ENCODE data around the gene FAM184B.
A peak's percentile ranks its signal among the peaks of the same experiment; 100 is the strongest.

The FAM184B gene

DNA sequence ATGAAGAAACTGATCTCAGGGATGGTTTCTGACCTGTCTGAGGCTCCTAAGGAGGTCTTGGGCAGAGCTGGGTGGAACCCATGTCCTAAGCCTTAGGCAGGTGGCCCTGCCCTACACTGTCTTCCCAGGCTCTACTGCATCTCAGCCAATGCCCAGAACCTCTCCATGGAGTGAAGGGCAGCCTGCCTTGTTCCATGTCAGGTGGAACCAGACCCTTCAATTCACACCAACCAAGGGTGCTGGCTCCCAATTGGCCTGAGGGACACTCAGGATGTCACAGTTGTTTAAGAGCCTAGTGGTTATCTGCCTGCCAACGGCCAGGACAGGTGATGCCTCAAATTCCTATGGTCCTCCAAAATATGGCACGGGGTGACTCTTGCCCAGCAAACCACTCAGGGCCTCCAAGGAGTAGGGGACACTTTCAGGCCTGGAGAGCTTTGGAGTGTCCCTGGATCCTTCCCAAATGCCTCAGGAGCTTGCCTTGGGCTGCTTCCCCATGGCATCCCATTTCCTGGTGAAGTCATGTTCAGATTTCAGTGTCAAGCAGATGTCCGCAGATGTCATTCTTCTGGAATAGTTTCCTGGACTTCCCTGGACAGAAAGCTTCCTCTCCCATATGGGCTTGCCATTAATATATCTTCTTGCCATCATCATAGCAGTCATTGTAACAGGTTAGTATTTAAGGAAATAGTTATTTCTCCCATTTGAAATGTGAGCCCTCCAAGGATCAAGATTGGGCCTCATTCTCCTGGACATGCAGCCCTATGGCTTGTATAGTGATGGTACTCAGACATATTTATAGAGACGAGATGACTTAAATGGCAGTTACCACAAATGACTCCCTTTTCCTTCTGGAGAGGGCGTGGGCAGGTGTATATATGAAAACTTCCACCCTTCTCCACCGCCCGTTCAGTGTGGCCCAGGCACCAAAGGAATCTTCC lies 99.9 kb downstream of the FAM184B start:
- POLR2A ChIA-PET: no interaction called here
- no peaks in the 10 kb centered on the region for H3K27me3 ChIP-seq (replicated peaks in 2 of 5; ENCODE audit: control insufficient read depth in 4 of 5, insufficient read depth in 5 of 5, low read length in 4 of 5)
- WGBS (ENCODE audit: insufficient coverage): 64% methylated on average over 3 of the region's 7 CpGs
- CTCF ChIA-PET: interaction anchor here (1.2 kb wide), 1 partner anchor 12 kb away, joined by 4 read pairs; no protein-coding TSS in a partner anchor
- H3K4me1 ChIP-seq (ENCODE audit: control extremely low read depth in 1 of 4, control insufficient read depth in 4 of 4, insufficient read depth in 4 of 4, low read length in 3 of 4): peaks cover 0 to 4% (median 0%) of the 10 kb centered on the region in 4 experiments
- no peaks in the 10 kb centered on the region for H3K9me3 ChIP-seq (ENCODE audit: control extremely low read depth in 1 of 5, control insufficient read depth in 4 of 5, insufficient read depth in 2 of 5, low read depth in 1 of 5, low read length in 4 of 5)
- DNase-seq: no peak
- H3K27ac ChIP-seq (ENCODE audit: insufficient read depth in 1 of 2, low read depth in 1 of 2, low read length in 2 of 2, poor library complexity in 1 of 2, severe bottlenecking in 2 of 2): no peak overlapping the region
- no peaks in the 10 kb centered on the region for H3K36me3 ChIP-seq (ENCODE audit: control insufficient read depth in 4 of 4, insufficient read depth in 4 of 4, low read length in 3 of 4)
- no peak overlapping the region for H3K4me3 ChIP-seq (ENCODE audit: control insufficient read depth in 1 of 7, extremely low read depth in 1 of 7, insufficient read depth in 4 of 7, low read depth in 2 of 7, low read length in 6 of 7)

DNA sequence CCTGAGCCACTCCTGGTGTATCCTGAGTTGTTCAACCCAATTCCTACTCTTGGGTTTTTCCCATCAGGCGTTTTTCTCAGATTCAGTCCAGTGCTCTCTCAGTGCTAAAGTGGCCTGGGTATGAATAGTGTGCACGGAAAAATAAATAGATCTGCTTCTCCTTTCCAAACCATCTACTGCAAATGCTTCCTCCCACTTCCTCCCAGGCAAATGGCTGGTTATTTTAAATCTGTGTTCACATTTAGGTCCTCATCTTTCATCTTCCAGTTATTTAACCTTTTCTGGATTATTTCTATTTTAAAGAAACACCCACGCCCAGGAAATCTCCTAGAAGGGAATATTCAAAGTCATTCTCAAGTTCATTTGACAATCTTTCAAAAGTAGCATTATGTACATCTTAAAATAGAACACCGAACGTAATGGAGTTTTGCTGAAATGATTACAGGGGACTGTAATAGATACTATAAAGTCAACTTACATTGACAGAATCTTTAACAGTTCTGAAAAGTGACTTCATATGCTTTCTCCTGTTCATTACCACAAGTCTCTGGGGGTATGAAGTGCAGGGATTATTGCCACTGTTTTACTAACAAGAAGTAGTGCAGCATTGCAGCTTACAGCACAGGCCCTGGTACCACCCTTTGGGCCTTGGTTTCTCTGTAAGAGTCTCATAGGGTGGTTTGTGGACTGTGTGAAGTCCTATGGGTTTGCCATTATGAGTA lies 100.7 kb downstream of the FAM184B start:
- no peak overlapping the region for H3K27ac ChIP-seq (ENCODE audit: insufficient read depth in 1 of 2, low read depth in 1 of 2, low read length in 2 of 2, poor library complexity in 1 of 2, severe bottlenecking in 2 of 2)
- H3K4me3 ChIP-seq (ENCODE audit: control insufficient read depth in 1 of 7, extremely low read depth in 1 of 7, insufficient read depth in 4 of 7, low read depth in 2 of 7, low read length in 6 of 7): no peak overlapping the region
- CTCF ChIA-PET: no interaction called here
- no peaks in the 10 kb centered on the region for H3K27me3 ChIP-seq (replicated peaks in 2 of 5; ENCODE audit: control insufficient read depth in 4 of 5, insufficient read depth in 5 of 5, low read length in 4 of 5)
- H3K36me3 ChIP-seq (ENCODE audit: control insufficient read depth in 4 of 4, insufficient read depth in 4 of 4, low read length in 3 of 4): no peaks in the 10 kb centered on the region
- H3K4me1 ChIP-seq (ENCODE audit: control extremely low read depth in 1 of 4, control insufficient read depth in 4 of 4, insufficient read depth in 4 of 4, low read length in 3 of 4): peaks cover 0 to 4% (median 0%) of the 10 kb centered on the region in 4 experiments
- POLR2A ChIA-PET: no interaction called here
- no CpG with 5 or more reads among the region's 5 CpGs for WGBS (ENCODE audit: insufficient coverage)
- DNase-seq: no peak
- H3K9me3 ChIP-seq (ENCODE audit: control extremely low read depth in 1 of 5, control insufficient read depth in 4 of 5, insufficient read depth in 2 of 5, low read depth in 1 of 5, low read length in 4 of 5): no peaks in the 10 kb centered on the region

DNA sequence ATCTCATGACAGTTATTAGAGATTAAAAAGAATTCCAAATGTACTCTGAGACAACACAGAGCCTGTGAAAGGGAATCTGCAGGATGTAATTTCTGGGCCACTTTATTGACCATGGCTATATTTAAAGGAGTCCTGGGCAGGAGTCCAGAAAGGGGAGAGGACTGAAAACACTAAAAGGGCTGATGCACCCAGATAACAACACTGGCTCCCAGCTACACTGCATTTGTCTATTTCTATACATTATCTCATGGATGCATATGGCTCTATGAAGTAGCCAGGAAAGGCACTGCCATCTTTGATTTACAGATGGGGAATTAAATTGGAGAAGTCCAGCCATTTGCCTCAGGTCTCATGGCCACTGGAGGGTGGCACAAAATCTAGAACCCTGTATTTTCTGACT lies 111.0 kb downstream of the FAM184B start:
- H3K36me3 ChIP-seq (ENCODE audit: control insufficient read depth in 4 of 4, insufficient read depth in 4 of 4, low read length in 3 of 4): no peaks in the 10 kb centered on the region
- peak in 1 of 3 donors; percentile 4 for DNase-seq
- H3K9me3 ChIP-seq (ENCODE audit: control extremely low read depth in 1 of 5, control insufficient read depth in 4 of 5, insufficient read depth in 2 of 5, low read depth in 1 of 5, low read length in 4 of 5): peaks cover 0 to 8% (median 2%) of the 10 kb centered on the region in 5 experiments
- H3K27ac ChIP-seq (ENCODE audit: insufficient read depth in 1 of 2, low read depth in 1 of 2, low read length in 2 of 2, poor library complexity in 1 of 2, severe bottlenecking in 2 of 2): no peak overlapping the region
- H3K4me1 ChIP-seq (ENCODE audit: control extremely low read depth in 1 of 4, control insufficient read depth in 4 of 4, insufficient read depth in 4 of 4, low read length in 3 of 4): peaks cover 0 to 7% (median under 1%) of the 10 kb centered on the region in 4 experiments
- H3K4me3 ChIP-seq (ENCODE audit: control insufficient read depth in 1 of 7, extremely low read depth in 1 of 7, insufficient read depth in 4 of 7, low read depth in 2 of 7, low read length in 6 of 7): no peak overlapping the region
- ChIA-PET POLR2A (no interaction called here), CTCF (interaction anchor here (2.6 kb wide), 1 partner anchor 10 kb away, joined by 7 read pairs; no protein-coding TSS in a partner anchor)
- no peaks in the 10 kb centered on the region for H3K27me3 ChIP-seq (replicated peaks in 2 of 5; ENCODE audit: control insufficient read depth in 4 of 5, insufficient read depth in 5 of 5, low read length in 4 of 5)

DNA sequence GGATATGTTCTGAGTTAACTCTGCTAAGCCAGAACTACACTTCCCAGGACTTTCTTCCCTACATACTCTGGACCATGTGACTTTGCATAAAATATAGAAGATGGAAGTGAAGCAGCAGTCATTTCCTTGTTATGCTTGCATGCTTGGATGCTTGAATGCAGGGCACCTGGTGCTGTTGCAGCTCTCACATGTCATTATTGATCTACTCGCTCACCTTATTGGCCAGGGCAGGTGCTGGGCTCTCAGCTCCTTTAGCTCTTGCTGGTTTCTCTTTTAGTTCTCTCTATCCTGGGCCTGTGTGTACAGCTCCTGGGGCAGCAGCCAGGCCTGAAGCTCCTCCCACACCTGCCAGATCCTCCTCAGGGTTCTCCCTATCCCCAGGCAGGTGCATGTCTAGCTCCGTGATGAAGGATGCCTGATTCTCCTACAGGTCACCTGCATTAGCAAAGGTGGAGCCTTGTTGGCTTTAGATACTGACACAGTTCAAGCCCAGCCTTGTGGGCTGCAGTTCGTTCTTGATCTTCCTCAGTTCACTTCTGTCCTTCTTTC lies 113.7 kb downstream of the FAM184B start:
- Histone ChIP-seq H3K9me3 (ENCODE audit: control extremely low read depth in 1 of 5, control insufficient read depth in 4 of 5, insufficient read depth in 2 of 5, low read depth in 1 of 5, low read length in 4 of 5) (peaks cover 0 to 6% (median 2%) of the 10 kb centered on the region in 5 experiments), H3K36me3 (ENCODE audit: control insufficient read depth in 4 of 4, insufficient read depth in 4 of 4, low read length in 3 of 4) (no peaks in the 10 kb centered on the region), H3K4me1 (ENCODE audit: control extremely low read depth in 1 of 4, control insufficient read depth in 4 of 4, insufficient read depth in 4 of 4, low read length in 3 of 4) (peaks cover 4 to 24% (median 9%) of the 10 kb centered on the region in 4 experiments), H3K27ac (ENCODE audit: insufficient read depth in 1 of 2, low read depth in 1 of 2, low read length in 2 of 2, poor library complexity in 1 of 2, severe bottlenecking in 2 of 2) (no peak overlapping the region), H3K27me3 (replicated peaks in 2 of 5; ENCODE audit: control insufficient read depth in 4 of 5, insufficient read depth in 5 of 5, low read length in 4 of 5) (no peaks in the 10 kb centered on the region), H3K4me3 (ENCODE audit: control insufficient read depth in 1 of 7, extremely low read depth in 1 of 7, insufficient read depth in 4 of 7, low read depth in 2 of 7, low read length in 6 of 7) (no peak overlapping the region)
- 88% methylated on average over 2 of the region's 3 CpGs for WGBS (ENCODE audit: insufficient coverage)
- ChIA-PET POLR2A (no interaction called here), CTCF (no interaction called here)
- no peak for DNase-seq

DNA sequence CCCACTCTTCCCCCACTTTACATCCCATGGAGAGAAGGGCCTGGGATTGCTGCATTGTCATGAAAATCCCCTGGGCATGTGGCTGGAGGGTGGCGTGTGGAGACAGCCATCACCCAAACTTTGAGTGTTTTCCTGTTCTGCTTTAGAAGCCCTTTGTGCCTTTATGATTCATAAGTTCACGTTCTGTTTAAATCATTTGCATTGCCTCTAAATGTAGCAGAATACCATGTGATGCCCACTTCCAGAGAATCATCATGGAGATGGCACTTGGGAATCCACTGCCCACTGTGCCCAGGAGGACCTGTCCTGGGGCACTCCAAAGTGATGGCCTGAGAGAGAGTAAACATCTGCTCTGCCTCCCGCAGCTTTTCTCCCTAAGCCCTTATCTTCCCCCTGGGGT lies 114.2 kb downstream of the FAM184B start:
- Histone ChIP-seq H3K27ac (ENCODE audit: insufficient read depth in 1 of 2, low read depth in 1 of 2, low read length in 2 of 2, poor library complexity in 1 of 2, severe bottlenecking in 2 of 2) (no peak overlapping the region), H3K27me3 (replicated peaks in 2 of 5; ENCODE audit: control insufficient read depth in 4 of 5, insufficient read depth in 5 of 5, low read length in 4 of 5) (no peaks in the 10 kb centered on the region), H3K4me1 (ENCODE audit: control extremely low read depth in 1 of 4, control insufficient read depth in 4 of 4, insufficient read depth in 4 of 4, low read length in 3 of 4) (peaks cover 4 to 27% (median 9%) of the 10 kb centered on the region in 4 experiments), H3K4me3 (ENCODE audit: control insufficient read depth in 1 of 7, extremely low read depth in 1 of 7, insufficient read depth in 4 of 7, low read depth in 2 of 7, low read length in 6 of 7) (no peak overlapping the region), H3K36me3 (ENCODE audit: control insufficient read depth in 4 of 4, insufficient read depth in 4 of 4, low read length in 3 of 4) (no peaks in the 10 kb centered on the region), H3K9me3 (ENCODE audit: control extremely low read depth in 1 of 5, control insufficient read depth in 4 of 5, insufficient read depth in 2 of 5, low read depth in 1 of 5, low read length in 4 of 5) (peaks cover 0 to 6% (median 2%) of the 10 kb centered on the region in 5 experiments)
- ChIA-PET POLR2A (no interaction called here), CTCF (no interaction called here)
- no peak for DNase-seq
- 100% methylated on average over 2 of the region's 3 CpGs for WGBS (ENCODE audit: insufficient coverage)

DNA sequence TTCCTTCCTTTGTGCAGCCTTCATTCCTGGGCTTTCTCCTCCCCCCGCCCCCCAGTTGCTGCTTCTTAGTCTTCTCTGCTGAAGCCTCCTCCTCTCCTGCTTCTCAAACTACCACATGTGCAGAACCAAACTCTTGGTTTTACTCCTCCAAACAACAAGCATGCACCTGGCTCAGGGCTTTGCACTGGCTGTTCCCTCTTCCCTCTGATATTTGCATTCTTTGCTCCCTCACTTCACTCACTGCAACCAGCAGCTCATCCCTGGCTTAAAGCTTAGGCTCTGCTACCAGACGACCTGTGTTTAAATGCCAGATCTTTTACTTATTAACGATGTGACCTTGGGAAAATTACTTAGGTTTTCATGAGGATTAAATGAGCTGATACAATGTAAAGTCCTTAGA lies 115.6 kb downstream of the FAM184B start:
- POLR2A ChIA-PET: no interaction called here
- CTCF ChIA-PET: no interaction called here
- no peak for DNase-seq
- Histone ChIP-seq H3K27me3 (replicated peaks in 2 of 5; ENCODE audit: control insufficient read depth in 4 of 5, insufficient read depth in 5 of 5, low read length in 4 of 5) (no peaks in the 10 kb centered on the region), H3K27ac (ENCODE audit: insufficient read depth in 1 of 2, low read depth in 1 of 2, low read length in 2 of 2, poor library complexity in 1 of 2, severe bottlenecking in 2 of 2) (no peak overlapping the region), H3K36me3 (ENCODE audit: control insufficient read depth in 4 of 4, insufficient read depth in 4 of 4, low read length in 3 of 4) (no peaks in the 10 kb centered on the region), H3K4me1 (ENCODE audit: control extremely low read depth in 1 of 4, control insufficient read depth in 4 of 4, insufficient read depth in 4 of 4, low read length in 3 of 4) (peaks cover 4 to 22% (median 9%) of the 10 kb centered on the region in 4 experiments), H3K9me3 (ENCODE audit: control extremely low read depth in 1 of 5, control insufficient read depth in 4 of 5, insufficient read depth in 2 of 5, low read depth in 1 of 5, low read length in 4 of 5) (peaks cover 0 to 2% (median 0%) of the 10 kb centered on the region in 5 experiments), H3K4me3 (ENCODE audit: control insufficient read depth in 1 of 7, extremely low read depth in 1 of 7, insufficient read depth in 4 of 7, low read depth in 2 of 7, low read length in 6 of 7) (no peak overlapping the region)
- WGBS (ENCODE audit: insufficient coverage): 88% methylated on average over 3 of the region's 3 CpGs

DNA sequence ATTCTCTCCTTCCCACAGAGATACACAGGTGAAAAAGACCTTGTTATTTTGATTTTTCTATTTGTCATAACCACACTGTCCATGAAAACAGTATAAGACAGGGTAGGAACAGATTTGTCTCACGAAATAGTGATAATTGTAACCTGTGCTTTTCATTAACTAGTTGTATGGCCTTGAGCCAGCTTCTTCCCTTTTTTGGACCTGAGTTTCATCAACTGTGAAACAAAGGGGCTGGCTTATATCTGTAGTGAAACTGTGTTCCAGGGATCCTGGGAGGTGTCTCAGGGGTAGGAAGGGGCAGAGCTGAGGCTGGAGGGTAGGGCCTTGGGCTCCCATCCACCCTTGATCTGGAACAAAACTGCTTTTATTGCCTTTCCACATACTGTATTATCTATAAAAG lies 116.1 kb downstream of the FAM184B start:
- Histone ChIP-seq H3K4me1 (ENCODE audit: control extremely low read depth in 1 of 4, control insufficient read depth in 4 of 4, insufficient read depth in 4 of 4, low read length in 3 of 4) (peaks cover 4 to 21% (median 9%) of the 10 kb centered on the region in 4 experiments), H3K27ac (ENCODE audit: insufficient read depth in 1 of 2, low read depth in 1 of 2, low read length in 2 of 2, poor library complexity in 1 of 2, severe bottlenecking in 2 of 2) (no peak overlapping the region), H3K27me3 (replicated peaks in 2 of 5; ENCODE audit: control insufficient read depth in 4 of 5, insufficient read depth in 5 of 5, low read length in 4 of 5) (no peaks in the 10 kb centered on the region), H3K4me3 (ENCODE audit: control insufficient read depth in 1 of 7, extremely low read depth in 1 of 7, insufficient read depth in 4 of 7, low read depth in 2 of 7, low read length in 6 of 7) (no peak overlapping the region), H3K9me3 (ENCODE audit: control extremely low read depth in 1 of 5, control insufficient read depth in 4 of 5, insufficient read depth in 2 of 5, low read depth in 1 of 5, low read length in 4 of 5) (no peaks in the 10 kb centered on the region), H3K36me3 (ENCODE audit: control insufficient read depth in 4 of 4, insufficient read depth in 4 of 4, low read length in 3 of 4) (no peaks in the 10 kb centered on the region)
- CTCF ChIA-PET: no interaction called here
- DNase-seq: no peak
- POLR2A ChIA-PET: no interaction called here
- 80% methylated on average over 1 of the region's 1 CpG for WGBS (ENCODE audit: insufficient coverage)
